Lung (tissue), 12 donors: ENCODE measurements around the gene CPSF7. TPM values are rescaled to one million over a fixed set of nuclear protein-coding genes. Genes with fewer than 3 reads are reported as not detected.

Experiments
- ATAC-seq: fragments of 200-7000 bp; cut with Tn5 transposase; one replicate; pipeline ENCODE4 v1.9.1; 2020; ENCODE audit warnings: moderate number of reproducible peaks; ENCODE audit not compliant: insufficient read depth, low FRiP score
- DNase-seq, 3 donors: peaks; one replicate each; pipeline ENCODE4 v3.0.0-alpha.2; 2013 to 2017
- H3K27ac ChIP-seq, 2 donors: one replicate each; pipeline ENCODE4 v1.5.1; 2013; ENCODE audit warnings: mild to moderate bottlenecking in 2 of 2, moderate library complexity in 2 of 2, control low read depth in 1 of 2, inconsistent platforms in 1 of 2, low read depth in 1 of 2, low read length in 1 of 2
- H3K27me3 ChIP-seq, 3 donors: one replicate each; pipeline ENCODE4 v1.5.1; 2013; ENCODE audit warnings: low read length in 2 of 3; ENCODE audit not compliant: control insufficient read depth in 3 of 3, insufficient read depth in 3 of 3
- H3K36me3 ChIP-seq, 4 donors: one replicate each; pipeline ENCODE4 v1.5.1; 2013; ENCODE audit warnings: low read length in 4 of 4, mild to moderate bottlenecking in 1 of 4, moderate library complexity in 1 of 4; ENCODE audit not compliant: control insufficient read depth in 4 of 4, insufficient read depth in 4 of 4
- H3K4me1 ChIP-seq, 5 donors: one replicate each; pipeline ENCODE4 v1.5.1; 2013; ENCODE audit warnings: low read length in 5 of 5, mild to moderate bottlenecking in 2 of 5, moderate library complexity in 1 of 5; ENCODE audit not compliant: control insufficient read depth in 5 of 5, insufficient read depth in 5 of 5
- H3K4me3 ChIP-seq: one replicate; pipeline ENCODE4 v1.5.1; 2013; ENCODE audit warnings: mild to moderate bottlenecking, control low read depth, moderate library complexity
- H3K9ac ChIP-seq, 2 donors: one replicate each; pipeline ENCODE4 v1.5.1; 2013; ENCODE audit warnings: low read length in 2 of 2, control low read depth in 1 of 2; ENCODE audit not compliant: insufficient read depth in 1 of 2
- H3K9me3 ChIP-seq, 4 donors: one replicate each; pipeline ENCODE4 v1.5.1; 2013; ENCODE audit warnings: low read length in 3 of 4, mild to moderate bottlenecking in 1 of 4, moderate library complexity in 1 of 4; ENCODE audit not compliant: control insufficient read depth in 4 of 4, insufficient read depth in 3 of 4
- CTCF ChIP-seq: IDR thresholded peaks from 2 replicates; pipeline ENCODE4 v1.5.1; 2012; ENCODE audit warnings: mild to moderate bottlenecking; ENCODE audit errors: control extremely low read depth, extremely low read depth
- WGBS, 2 donors: extraction: QIAGEN DNeasy Blood & Tissue Kit; methylation state at CpG; one replicate each; pipeline ENCODE4 v1.1.7; 2013; 5-methylcytosine and 5-hydroxymethylcytosine counted together
- polyA plus RNA-seq, 2 donors: library from polyadenylated mRNA; stranded (reverse); fragments of 200-250 nt; gene quantifications; one replicate each; pipeline ENCODE4 v1.2.1, GENCODE V29; 2013
- total RNA-seq, 2 donors: library from RNA; depleted of rRNA in 1 of 2; stranded (reverse); fragments of >200 nt in 1 of 2; gene quantifications; one replicate each; pipeline ENCODE4 v1.2.1, GENCODE V29; 2014 to 2021
- donor health status: control.
- donor health status: control.
- donor health status: Bipolar disorder and iron deficiency.
- donor health status: healthy.
- donor health status: DM: yes; HTN: yes; CAD: no.

The CPSF7 gene
- total and polyA plus RNA-seq, 4 donors, result 34.8 to 64.7 (median 52.5) TPM

DNA sequence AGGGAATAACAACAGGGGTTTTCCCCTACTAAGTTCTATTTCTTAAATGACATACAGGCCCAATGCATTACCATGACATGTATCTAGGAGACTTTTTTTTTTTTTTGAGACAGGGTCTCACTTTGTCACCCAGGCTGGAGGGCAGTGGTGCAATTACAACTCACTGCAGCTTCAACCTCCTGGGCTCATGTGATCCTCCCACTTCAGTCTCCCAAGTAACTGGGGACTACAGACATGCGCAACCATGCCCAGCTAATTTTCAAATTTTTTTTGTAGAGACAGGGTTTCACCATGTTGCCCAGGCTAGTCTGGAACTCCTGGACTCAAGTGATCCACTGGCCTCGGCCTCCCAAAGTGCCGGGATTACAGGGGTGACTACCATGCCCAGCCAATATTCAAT lies 7.5 kb downstream of the CPSF7 start:
- H3K9ac ChIP-seq, result no peak overlapping the region
- DNase-seq, result no peak
- TF ChIP-seq CTCF, result no peak
- WGBS, 2 donors, result 95 to 96% methylated on average over 3 of the region's 3 CpGs
- H3K27ac ChIP-seq, result no peak overlapping the region
- H3K36me3 ChIP-seq, result peaks cover 31 to 56% (median 49%) of the 10 kb centered on the region in 4 donors
- ATAC-seq, result no peak
- no peaks in the 10 kb centered on the region for H3K27me3 ChIP-seq
- peaks cover 0 to 7% (median 0%) of the 10 kb centered on the region in 5 donors for H3K4me1 ChIP-seq
- H3K9me3 ChIP-seq, result no peaks in the 10 kb centered on the region
- H3K4me3 ChIP-seq, result no peak overlapping the region

- Histone ChIP-seq H3K4me3 (no peak overlapping the region), H3K36me3 (peaks cover 51 to 68% (median 58%) of the 10 kb centered on the region in 4 donors), H3K9ac (no peak overlapping the region), H3K27ac (no peak overlapping the region), H3K4me1 (peaks cover 0 to 7% (median 0%) of the 10 kb centered on the region in 5 donors), H3K9me3 (no peaks in the 10 kb centered on the region), H3K27me3 (no peaks in the 10 kb centered on the region)
- ATAC-seq, result no peak
- TF ChIP-seq CTCF, result no peak
- no peak for DNase-seq
Measured at GRCh38 chr11:61418136-61418535, 11.6 kb downstream of the CPSF7 start.

GRCh38 chr11:61417670-61418069 lies 12.1 kb downstream of the CPSF7 start:
- Histone ChIP-seq H3K4me1 (peaks cover 0 to 7% (median 0%) of the 10 kb centered on the region in 5 donors), H3K36me3 (peaks cover 54 to 72% (median 60%) of the 10 kb centered on the region in 4 donors), H3K9me3 (no peaks in the 10 kb centered on the region), H3K9ac (no peak overlapping the region), H3K27me3 (no peaks in the 10 kb centered on the region), H3K27ac (no peak overlapping the region), H3K4me3 (no peak overlapping the region)
- ATAC-seq (no peak), DNase-seq (no peak)
- no peak for TF ChIP-seq CTCF
- 28 to 56% methylated on average over 2 of the region's 2 CpGs for WGBS, 2 donors

DNA sequence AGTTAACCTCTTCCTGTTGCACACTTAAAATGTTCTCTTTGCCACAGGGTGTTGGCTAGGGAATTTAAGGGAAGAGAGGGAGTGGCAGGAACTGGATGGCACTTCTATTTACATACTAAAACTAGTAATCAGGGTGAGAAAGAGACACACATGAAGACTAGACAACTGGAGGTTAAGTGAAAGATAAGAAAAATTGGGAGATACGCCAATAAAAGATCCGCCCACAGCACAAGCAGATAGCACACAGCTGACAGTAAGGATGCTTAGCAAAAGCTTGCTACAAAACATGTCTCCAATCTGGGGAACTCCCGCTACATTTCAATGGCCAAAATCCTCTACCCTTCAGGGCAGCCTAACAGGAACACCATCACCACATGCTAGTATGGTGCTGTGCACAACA lies 12.8 kb downstream of the CPSF7 start:
- no peaks in the 10 kb centered on the region for H3K9me3 ChIP-seq
- H3K4me3 ChIP-seq, result no peak overlapping the region
- no peak for TF ChIP-seq CTCF
- no peak for DNase-seq
- no peak overlapping the region for H3K9ac ChIP-seq
- peaks cover 0 to 5% (median 0%) of the 10 kb centered on the region in 5 donors for H3K4me1 ChIP-seq
- H3K36me3 ChIP-seq, result peaks cover 52 to 73% (median 61%) of the 10 kb centered on the region in 4 donors
- 87 to 97% methylated on average over 3 of the region's 3 CpGs for WGBS, 2 donors
- H3K27ac ChIP-seq, result peak overlapping the region in 1 of 2 donors; percentile 73
- ATAC-seq, result no peak
- H3K27me3 ChIP-seq, result no peaks in the 10 kb centered on the region
